ENCODE data around the gene PPP2R5D.

PPP2R5D gene

DNA sequence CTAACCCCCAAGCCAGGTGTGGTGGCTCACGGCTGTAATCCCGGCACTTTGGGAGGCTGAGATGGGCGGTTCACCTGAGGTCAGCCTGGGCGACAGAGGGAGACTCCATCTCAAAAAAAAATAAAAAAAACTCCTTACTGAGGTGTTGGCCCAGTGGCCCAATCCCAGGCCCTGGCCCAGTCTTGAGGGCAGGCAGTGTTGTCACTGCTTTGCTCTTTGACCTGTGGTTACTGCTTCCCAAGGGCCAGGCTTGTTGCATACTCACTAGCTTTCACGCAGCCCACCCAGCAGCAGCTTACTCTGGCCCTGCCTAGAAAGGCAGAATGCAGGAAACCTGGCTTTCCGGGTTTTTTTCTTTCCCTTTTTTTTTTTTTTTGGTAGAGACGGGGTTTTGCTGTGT is 41.9 kb upstream of the PPP2R5D start:
- no peak for TF ChIP-seq ZBTB7A (IDR thresholded peaks at IDR 0.05; ENCODE audit: low read depth)
- no peak for TF ChIP-seq RAD21 (IDR thresholded peaks at IDR 0.05; ENCODE audit: low read depth)
- TF ChIP-seq, protein P1, sequence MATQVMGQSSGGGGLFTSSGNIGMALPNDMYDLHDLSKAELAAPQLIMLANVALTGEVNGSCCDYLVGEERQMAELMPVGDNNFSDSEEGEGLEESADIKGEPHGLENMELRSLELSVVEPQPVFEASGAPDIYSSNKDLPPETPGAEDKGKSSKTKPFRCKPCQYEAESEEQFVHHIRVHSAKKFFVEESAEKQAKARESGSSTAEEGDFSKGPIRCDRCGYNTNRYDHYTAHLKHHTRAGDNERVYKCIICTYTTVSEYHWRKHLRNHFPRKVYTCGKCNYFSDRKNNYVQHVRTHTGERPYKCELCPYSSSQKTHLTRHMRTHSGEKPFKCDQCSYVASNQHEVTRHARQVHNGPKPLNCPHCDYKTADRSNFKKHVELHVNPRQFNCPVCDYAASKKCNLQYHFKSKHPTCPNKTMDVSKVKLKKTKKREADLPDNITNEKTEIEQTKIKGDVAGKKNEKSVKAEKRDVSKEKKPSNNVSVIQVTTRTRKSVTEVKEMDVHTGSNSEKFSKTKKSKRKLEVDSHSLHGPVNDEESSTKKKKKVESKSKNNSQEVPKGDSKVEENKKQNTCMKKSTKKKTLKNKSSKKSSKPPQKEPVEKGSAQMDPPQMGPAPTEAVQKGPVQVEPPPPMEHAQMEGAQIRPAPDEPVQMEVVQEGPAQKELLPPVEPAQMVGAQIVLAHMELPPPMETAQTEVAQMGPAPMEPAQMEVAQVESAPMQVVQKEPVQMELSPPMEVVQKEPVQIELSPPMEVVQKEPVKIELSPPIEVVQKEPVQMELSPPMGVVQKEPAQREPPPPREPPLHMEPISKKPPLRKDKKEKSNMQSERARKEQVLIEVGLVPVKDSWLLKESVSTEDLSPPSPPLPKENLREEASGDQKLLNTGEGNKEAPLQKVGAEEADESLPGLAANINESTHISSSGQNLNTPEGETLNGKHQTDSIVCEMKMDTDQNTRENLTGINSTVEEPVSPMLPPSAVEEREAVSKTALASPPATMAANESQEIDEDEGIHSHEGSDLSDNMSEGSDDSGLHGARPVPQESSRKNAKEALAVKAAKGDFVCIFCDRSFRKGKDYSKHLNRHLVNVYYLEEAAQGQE (IDR thresholded peaks at IDR 0.05; ENCODE audit: low read depth), result no peak
- no peak for TF ChIP-seq CREB1 (IDR thresholded peaks at IDR 0.05; ENCODE audit: low read depth)

DNA sequence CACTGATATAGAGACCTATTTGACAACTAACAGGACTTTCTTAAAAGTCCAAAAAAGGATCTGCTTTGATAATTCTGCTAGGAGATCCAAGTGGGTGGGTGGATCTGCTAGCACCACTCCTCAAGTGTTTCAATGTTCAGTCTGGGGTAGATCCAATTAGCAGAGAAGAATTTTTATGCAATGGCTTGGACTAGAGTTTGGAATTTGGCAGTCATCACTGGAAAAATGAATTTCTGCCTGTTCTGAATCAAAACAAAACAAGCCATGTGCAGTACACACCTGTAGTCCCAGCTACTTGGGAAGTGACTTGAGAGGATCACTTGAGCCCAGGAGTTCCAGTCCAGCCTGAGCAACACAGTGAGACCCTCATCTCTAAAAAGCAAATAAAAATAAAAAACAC is 36.4 kb upstream of the PPP2R5D start:
- no peak for TF ChIP-seq TEAD4 (IDR thresholded peaks at IDR 0.05)
- TF ChIP-seq FOXM1 (IDR thresholded peaks at IDR 0.05; ENCODE audit: borderline replicate concordance, low read depth), result no peak
- TF ChIP-seq CEBPB (IDR thresholded peaks at IDR 0.05), result no peak
- no peak for TF ChIP-seq ZBTB7A (IDR thresholded peaks at IDR 0.05; ENCODE audit: low read depth)

DNA sequence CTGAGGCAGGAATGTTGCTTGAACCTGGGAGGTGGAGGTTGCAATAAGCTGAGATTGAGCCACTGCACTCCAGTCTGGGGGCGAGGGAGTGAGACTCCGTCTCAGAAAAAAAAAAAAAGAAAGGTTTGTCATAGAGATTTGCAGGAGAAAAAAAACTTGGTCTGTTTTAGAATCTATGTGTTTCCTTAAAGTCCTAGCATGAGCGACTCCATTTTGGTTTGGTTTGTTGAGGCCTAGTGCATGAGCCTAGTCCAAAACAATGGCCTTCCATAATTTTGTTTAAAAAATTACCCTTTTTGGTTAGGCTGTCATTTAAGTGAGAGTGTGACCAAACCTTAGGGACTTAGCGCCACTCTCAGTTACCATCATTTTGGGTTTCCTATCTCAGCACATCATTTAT is 32.0 kb upstream of the PPP2R5D start:
- TF ChIP-seq FOXM1 (IDR thresholded peaks at IDR 0.05; ENCODE audit: borderline replicate concordance, low read depth) (no peak), CEBPB (IDR thresholded peaks at IDR 0.05) (no peak), ZBTB7A (IDR thresholded peaks at IDR 0.05; ENCODE audit: low read depth) (no peak), RAD21 (IDR thresholded peaks at IDR 0.05; ENCODE audit: low read depth) (no peak), EP300 (IDR thresholded peaks at IDR 0.05; ENCODE audit: borderline replicate concordance) (no peak), TCF12 (IDR thresholded peaks at IDR 0.05; ENCODE audit: low read depth) (no peak), NFIC (IDR thresholded peaks at IDR 0.05) (no peak), TAF1 (IDR thresholded peaks at IDR 0.05; ENCODE audit: low read depth) (no peak), YY1 (IDR thresholded peaks at IDR 0.05; ENCODE audit: low read depth) (no peak), EGR1 (IDR thresholded peaks at IDR 0.05) (no peak), CREB1 (IDR thresholded peaks at IDR 0.05; ENCODE audit: low read depth) (no peak), TEAD4 (IDR thresholded peaks at IDR 0.05) (no peak)
- TF ChIP-seq, protein P2, sequence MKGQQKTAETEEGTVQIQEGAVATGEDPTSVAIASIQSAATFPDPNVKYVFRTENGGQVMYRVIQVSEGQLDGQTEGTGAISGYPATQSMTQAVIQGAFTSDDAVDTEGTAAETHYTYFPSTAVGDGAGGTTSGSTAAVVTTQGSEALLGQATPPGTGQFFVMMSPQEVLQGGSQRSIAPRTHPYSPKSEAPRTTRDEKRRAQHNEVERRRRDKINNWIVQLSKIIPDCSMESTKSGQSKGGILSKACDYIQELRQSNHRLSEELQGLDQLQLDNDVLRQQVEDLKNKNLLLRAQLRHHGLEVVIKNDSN (IDR thresholded peaks at IDR 0.05), result no peak
- TF ChIP-seq, protein P1 (IDR thresholded peaks at IDR 0.05; ENCODE audit: low read depth), result no peak
- TF ChIP-seq, protein P3, sequence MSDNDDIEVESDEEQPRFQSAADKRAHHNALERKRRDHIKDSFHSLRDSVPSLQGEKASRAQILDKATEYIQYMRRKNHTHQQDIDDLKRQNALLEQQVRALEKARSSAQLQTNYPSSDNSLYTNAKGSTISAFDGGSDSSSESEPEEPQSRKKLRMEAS (IDR thresholded peaks at IDR 0.05), result no peak

DNA sequence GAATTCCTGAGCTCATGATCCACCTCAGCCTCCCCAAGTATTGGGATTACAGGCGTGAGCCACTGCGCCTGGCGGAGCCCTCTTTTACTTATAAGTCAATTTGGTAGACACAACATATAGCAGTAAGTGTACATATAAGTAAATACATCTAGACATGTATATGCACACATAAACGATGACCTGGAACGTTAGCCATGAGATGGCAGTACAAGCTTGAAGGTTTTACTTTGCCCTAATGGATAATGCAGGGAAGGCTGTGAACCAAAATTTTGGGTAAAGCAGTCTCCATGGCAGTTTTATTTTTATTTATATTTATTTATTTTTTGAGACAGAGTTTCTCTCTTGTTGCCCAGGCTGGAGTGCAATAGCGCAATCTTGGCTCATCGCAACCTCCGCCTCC is 26.2 kb upstream of the PPP2R5D start:
- TF ChIP-seq RAD21 (IDR thresholded peaks at IDR 0.05; ENCODE audit: low read depth) (no peak), CREB1 (IDR thresholded peaks at IDR 0.05; ENCODE audit: low read depth) (no peak), FOXM1 (IDR thresholded peaks at IDR 0.05; ENCODE audit: borderline replicate concordance, low read depth) (no peak), CEBPB (IDR thresholded peaks at IDR 0.05) (no peak), TAF1 (IDR thresholded peaks at IDR 0.05; ENCODE audit: low read depth) (no peak), TCF12 (IDR thresholded peaks at IDR 0.05; ENCODE audit: low read depth) (no peak), TEAD4 (IDR thresholded peaks at IDR 0.05) (no peak), EGR1 (IDR thresholded peaks at IDR 0.05) (no peak), NFIC (IDR thresholded peaks at IDR 0.05) (no peak), EP300 (IDR thresholded peaks at IDR 0.05; ENCODE audit: borderline replicate concordance) (no peak), YY1 (IDR thresholded peaks at IDR 0.05; ENCODE audit: low read depth) (no peak), ZBTB7A (IDR thresholded peaks at IDR 0.05; ENCODE audit: low read depth) (no peak)
- TF ChIP-seq, protein P2 (IDR thresholded peaks at IDR 0.05), result no peak
- TF ChIP-seq, protein P3 (IDR thresholded peaks at IDR 0.05), result no peak
- TF ChIP-seq, protein P1 (IDR thresholded peaks at IDR 0.05; ENCODE audit: low read depth), result no peak

DNA sequence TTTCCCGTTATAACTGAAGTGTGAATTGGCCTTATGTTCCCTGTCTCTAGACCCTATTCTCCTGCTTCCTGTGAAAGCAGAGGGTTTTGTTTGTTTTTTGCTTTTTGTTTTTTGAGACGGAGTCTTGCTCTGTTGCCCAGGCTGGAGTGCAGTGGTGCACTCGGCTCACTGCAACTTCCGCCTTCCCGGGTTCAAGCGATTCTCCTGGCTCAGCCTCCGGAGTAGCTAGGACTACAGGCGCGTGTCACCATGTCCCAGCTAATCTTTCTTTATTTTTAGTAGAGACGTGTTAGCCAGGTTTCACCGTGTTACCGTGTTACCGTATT is 24.5 kb upstream of the PPP2R5D start:
- TF ChIP-seq TEAD4 (IDR thresholded peaks at IDR 0.05), result no peak
- no peak for TF ChIP-seq RAD21 (IDR thresholded peaks at IDR 0.05; ENCODE audit: low read depth)
- TF ChIP-seq, protein P3 (IDR thresholded peaks at IDR 0.05), result no peak
- no peak for TF ChIP-seq YY1 (IDR thresholded peaks at IDR 0.05; ENCODE audit: low read depth)
- TF ChIP-seq, protein P2 (IDR thresholded peaks at IDR 0.05), result no peak
- no peak for TF ChIP-seq NFIC (IDR thresholded peaks at IDR 0.05)
- no peak for TF ChIP-seq EP300 (IDR thresholded peaks at IDR 0.05; ENCODE audit: borderline replicate concordance)
- TF ChIP-seq FOXM1 (IDR thresholded peaks at IDR 0.05; ENCODE audit: borderline replicate concordance, low read depth), result no peak
- no peak for TF ChIP-seq CEBPB (IDR thresholded peaks at IDR 0.05)
- TF ChIP-seq CREB1 (IDR thresholded peaks at IDR 0.05; ENCODE audit: low read depth), result no peak
- no peak for TF ChIP-seq EGR1 (IDR thresholded peaks at IDR 0.05)
- TF ChIP-seq ZBTB7A (IDR thresholded peaks at IDR 0.05; ENCODE audit: low read depth), result no peak
- no peak for TF ChIP-seq TAF1 (IDR thresholded peaks at IDR 0.05; ENCODE audit: low read depth)
- no peak for TF ChIP-seq TCF12 (IDR thresholded peaks at IDR 0.05; ENCODE audit: low read depth)
- TF ChIP-seq, protein P1 (IDR thresholded peaks at IDR 0.05; ENCODE audit: low read depth), result no peak
